ENCODE data around the gene UBE2Z. TPM values are rescaled to one million over a fixed set of nuclear protein-coding genes. Genes with fewer than 3 reads are reported as not detected.
A peak's percentile ranks its signal among the peaks of the same experiment; 100 is the strongest.

The UBE2Z gene
- polyA plus RNA-seq, 1 donor from 2014 or later = 70.3 TPM

DNA sequence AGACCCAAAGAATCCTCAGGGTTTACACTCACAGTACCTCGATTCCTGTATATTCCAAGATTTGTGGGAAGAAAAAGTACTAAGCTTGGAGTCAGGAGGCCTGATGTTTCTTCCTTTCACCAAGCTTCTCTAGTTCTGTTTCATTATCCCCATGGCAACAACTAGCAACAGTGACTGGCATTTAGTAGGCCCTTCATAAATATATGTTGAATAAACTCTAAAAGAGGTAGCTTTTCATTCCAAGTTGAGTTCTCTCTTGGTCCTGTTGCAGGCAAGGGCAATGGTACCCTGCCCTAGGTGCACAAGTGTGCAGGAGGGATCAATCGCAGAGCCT is 527 bp upstream of the UBE2Z start:
- Histone ChIP-seq H4K20me1 (ENCODE audit: insufficient read depth) (no peaks in the 10 kb centered on the region), H3K27ac (ENCODE audit: low read length) (peak overlapping the region; percentile 87), H3K4me3 (ENCODE audit: low read length) (peak overlapping the region; percentile 72), H3K9me3 (ENCODE audit: low read length) (no peaks in the 10 kb centered on the region), H3K36me3 (ENCODE audit: insufficient read depth, low read length) (no peaks in the 10 kb centered on the region), H3K27me3 (ENCODE audit: insufficient read depth, low read depth, low read length) (no peaks in the 10 kb centered on the region), H2AFZ (ENCODE audit: low read depth, low read length) (peak overlapping the region; percentile 40), H3K9me2 (ENCODE audit: insufficient read depth, low read length) (no peaks in the 10 kb centered on the region), H3K9ac (ENCODE audit: low read length) (peak overlapping the region; percentile 92), H3K79me2 (replicated peaks; ENCODE audit: insufficient read depth, low read length) (peaks cover 33% of the 10 kb centered on the region), H3K4me2 (ENCODE audit: low read length) (peak overlapping the region; percentile 82), H3F3A (ENCODE audit: insufficient read depth, low read length, poor library complexity, severe bottlenecking) (no peaks in the 10 kb centered on the region)
- TF ChIP-seq CTCF (IDR thresholded peaks at IDR 0.05; ENCODE audit: poor library complexity, severe bottlenecking) = no peak
- no peak for TF ChIP-seq EP300 (conservative IDR thresholded peaks at IDR 0.05; ENCODE audit: poor library complexity, severe bottlenecking)
- no peak for TF ChIP-seq REST (IDR thresholded peaks at IDR 0.05; ENCODE audit: borderline replicate concordance)
- TF ChIP-seq TAF1 (IDR thresholded peaks at IDR 0.05; ENCODE audit: low read depth) = no peak
- TF ChIP-seq EZH2 (IDR thresholded peaks at IDR 0.05; ENCODE audit: borderline replicate concordance, insufficient read depth, low read length, poor library complexity, severe bottlenecking) = no peak

- H3K27ac ChIP-seq (ENCODE audit: low read length) = peak overlapping the region; percentile 87
- H3K36me3 ChIP-seq (ENCODE audit: insufficient read depth, low read length) = no peaks in the 10 kb centered on the region
- no peaks in the 10 kb centered on the region for H3K9me3 ChIP-seq (ENCODE audit: low read length)
- no peak for TF ChIP-seq TAF1 (IDR thresholded peaks at IDR 0.05; ENCODE audit: low read depth)
- no peak for TF ChIP-seq REST (IDR thresholded peaks at IDR 0.05; ENCODE audit: borderline replicate concordance)
- peak; percentile 51 for TF ChIP-seq POLR2AphosphoS5 (IDR thresholded peaks at IDR 0.05)
- no peaks in the 10 kb centered on the region for H3K9me2 ChIP-seq (ENCODE audit: insufficient read depth, low read length)
- H2AFZ ChIP-seq (ENCODE audit: low read depth, low read length) = peak overlapping the region; percentile 38
- peak overlapping the region; percentile 92 for H3K9ac ChIP-seq (ENCODE audit: low read length)
- H3K4me2 ChIP-seq (ENCODE audit: low read length) = peak overlapping the region; percentile 35
- H3F3A ChIP-seq (ENCODE audit: insufficient read depth, low read length, poor library complexity, severe bottlenecking) = no peaks in the 10 kb centered on the region
- peaks cover 38% of the 10 kb centered on the region for H3K79me2 ChIP-seq (replicated peaks; ENCODE audit: insufficient read depth, low read length)
- peak overlapping the region; percentile 72 for H3K4me3 ChIP-seq (ENCODE audit: low read length)
- no peaks in the 10 kb centered on the region for H4K20me1 ChIP-seq (ENCODE audit: insufficient read depth)
- no peaks in the 10 kb centered on the region for H3K27me3 ChIP-seq (ENCODE audit: insufficient read depth, low read depth, low read length)
These were observed 717 bp downstream of the UBE2Z start for GRCh38 chr17:48908853-48909394.

Data from neural cell (in vitro differentiated cells).